HL-60 (cell line): ENCODE measurements around the gene CSRNP3.

Experiments
- GABPA ChIP-seq: IDR thresholded peaks from 2 replicates; pipeline ENCODE4 v1.6.1; 2012; ENCODE audit warnings: low read depth
- POLR2AphosphoS5 ChIP-seq: IDR thresholded peaks from 2 replicates; pipeline ENCODE4 v1.6.1; 2012; ENCODE audit warnings: low read depth
- SPI1 ChIP-seq: IDR thresholded peaks from 2 replicates; pipeline ENCODE4 v1.6.1; 2012; ENCODE audit warnings: low read depth, mild to moderate bottlenecking, borderline replicate concordance
- TF ChIP-seq, protein P1 (sequence below): IDR thresholded peaks from one replicate; pipeline ENCODE4 v1.5.1; 2011; ENCODE audit warnings: low read length, control low read depth, inconsistent platforms; ENCODE audit not compliant: insufficient read depth
- TF ChIP-seq, protein P2 (sequence below): IDR thresholded peaks from 2 replicates; pipeline ENCODE4 v1.6.1; 2012; ENCODE audit warnings: low read depth; ENCODE audit not compliant: insufficient replicate concordance

DNA sequence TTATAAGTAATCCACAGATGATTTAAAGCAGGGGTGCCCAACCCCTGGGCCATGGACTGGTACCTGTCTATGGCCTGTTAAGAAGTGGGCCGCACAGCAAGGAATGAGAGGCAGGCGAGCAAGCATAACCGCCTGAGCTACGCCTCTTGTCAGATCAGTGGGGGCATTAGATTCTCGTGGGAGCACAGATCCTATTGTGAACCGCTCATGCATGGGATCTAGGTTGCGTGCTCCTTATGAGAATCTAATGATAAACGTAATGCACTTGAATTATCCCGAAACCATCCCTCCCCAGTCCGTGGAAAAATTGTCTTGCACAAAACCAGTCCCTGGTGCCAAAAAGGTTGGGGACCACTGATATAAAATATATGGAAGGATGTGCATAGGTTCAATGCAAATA is 153.7 kb downstream of the CSRNP3 start:
- TF ChIP-seq, protein P1, sequence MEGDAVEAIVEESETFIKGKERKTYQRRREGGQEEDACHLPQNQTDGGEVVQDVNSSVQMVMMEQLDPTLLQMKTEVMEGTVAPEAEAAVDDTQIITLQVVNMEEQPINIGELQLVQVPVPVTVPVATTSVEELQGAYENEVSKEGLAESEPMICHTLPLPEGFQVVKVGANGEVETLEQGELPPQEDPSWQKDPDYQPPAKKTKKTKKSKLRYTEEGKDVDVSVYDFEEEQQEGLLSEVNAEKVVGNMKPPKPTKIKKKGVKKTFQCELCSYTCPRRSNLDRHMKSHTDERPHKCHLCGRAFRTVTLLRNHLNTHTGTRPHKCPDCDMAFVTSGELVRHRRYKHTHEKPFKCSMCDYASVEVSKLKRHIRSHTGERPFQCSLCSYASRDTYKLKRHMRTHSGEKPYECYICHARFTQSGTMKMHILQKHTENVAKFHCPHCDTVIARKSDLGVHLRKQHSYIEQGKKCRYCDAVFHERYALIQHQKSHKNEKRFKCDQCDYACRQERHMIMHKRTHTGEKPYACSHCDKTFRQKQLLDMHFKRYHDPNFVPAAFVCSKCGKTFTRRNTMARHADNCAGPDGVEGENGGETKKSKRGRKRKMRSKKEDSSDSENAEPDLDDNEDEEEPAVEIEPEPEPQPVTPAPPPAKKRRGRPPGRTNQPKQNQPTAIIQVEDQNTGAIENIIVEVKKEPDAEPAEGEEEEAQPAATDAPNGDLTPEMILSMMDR = no peak
- TF ChIP-seq, protein P2, sequence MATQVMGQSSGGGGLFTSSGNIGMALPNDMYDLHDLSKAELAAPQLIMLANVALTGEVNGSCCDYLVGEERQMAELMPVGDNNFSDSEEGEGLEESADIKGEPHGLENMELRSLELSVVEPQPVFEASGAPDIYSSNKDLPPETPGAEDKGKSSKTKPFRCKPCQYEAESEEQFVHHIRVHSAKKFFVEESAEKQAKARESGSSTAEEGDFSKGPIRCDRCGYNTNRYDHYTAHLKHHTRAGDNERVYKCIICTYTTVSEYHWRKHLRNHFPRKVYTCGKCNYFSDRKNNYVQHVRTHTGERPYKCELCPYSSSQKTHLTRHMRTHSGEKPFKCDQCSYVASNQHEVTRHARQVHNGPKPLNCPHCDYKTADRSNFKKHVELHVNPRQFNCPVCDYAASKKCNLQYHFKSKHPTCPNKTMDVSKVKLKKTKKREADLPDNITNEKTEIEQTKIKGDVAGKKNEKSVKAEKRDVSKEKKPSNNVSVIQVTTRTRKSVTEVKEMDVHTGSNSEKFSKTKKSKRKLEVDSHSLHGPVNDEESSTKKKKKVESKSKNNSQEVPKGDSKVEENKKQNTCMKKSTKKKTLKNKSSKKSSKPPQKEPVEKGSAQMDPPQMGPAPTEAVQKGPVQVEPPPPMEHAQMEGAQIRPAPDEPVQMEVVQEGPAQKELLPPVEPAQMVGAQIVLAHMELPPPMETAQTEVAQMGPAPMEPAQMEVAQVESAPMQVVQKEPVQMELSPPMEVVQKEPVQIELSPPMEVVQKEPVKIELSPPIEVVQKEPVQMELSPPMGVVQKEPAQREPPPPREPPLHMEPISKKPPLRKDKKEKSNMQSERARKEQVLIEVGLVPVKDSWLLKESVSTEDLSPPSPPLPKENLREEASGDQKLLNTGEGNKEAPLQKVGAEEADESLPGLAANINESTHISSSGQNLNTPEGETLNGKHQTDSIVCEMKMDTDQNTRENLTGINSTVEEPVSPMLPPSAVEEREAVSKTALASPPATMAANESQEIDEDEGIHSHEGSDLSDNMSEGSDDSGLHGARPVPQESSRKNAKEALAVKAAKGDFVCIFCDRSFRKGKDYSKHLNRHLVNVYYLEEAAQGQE = no peak
- TF ChIP-seq POLR2AphosphoS5 = no peak
- TF ChIP-seq SPI1 = no peak
- TF ChIP-seq GABPA = no peak
